Calu3 (cell line): ENCODE data around the gene TGM3. TPM values are rescaled to one million over a fixed set of nuclear protein-coding genes. Genes with fewer than 3 reads are reported as not detected.

ENCODE experiments used
- BruUV-seq: library from RNA; stranded (reverse); fragments of 400-500 nt; replicated peaks from 2 replicates; lab custom pipeline; 2021; lab: Mats Ljungman, UMichigan
- CTCF ChIA-PET: fragments of 300-600 bp; sonication (Branson Sonifier 250); formaldehyde crosslinking; loops from one replicate; lab custom pipeline; 2022; ENCODE audit warnings: antibody characterized with exemption; lab: Charles Lee
- DNase-seq: peaks from one replicate; pipeline ENCODE4 v3.0.0; 2022
- H3K27ac Mint-ChIP-seq: one replicate; pipeline ENCODE4 v1.8.0; 2022; ENCODE audit warnings: mixed read lengths; ENCODE audit not compliant: unreplicated experiment
- H3K27me3 Mint-ChIP-seq: one replicate; pipeline ENCODE4 v1.8.0; 2022; ENCODE audit warnings: mixed read lengths; ENCODE audit not compliant: unreplicated experiment
- H3K36me3 Mint-ChIP-seq: one replicate; pipeline ENCODE4 v1.8.0; 2022; ENCODE audit warnings: mild to moderate bottlenecking, moderate library complexity, mixed read lengths; ENCODE audit not compliant: insufficient read depth, unreplicated experiment
- H3K4me1 Mint-ChIP-seq: one replicate; pipeline ENCODE4 v1.8.0; 2022; ENCODE audit warnings: mild to moderate bottlenecking, low read depth, mixed read lengths; ENCODE audit not compliant: unreplicated experiment
- H3K4me3 Mint-ChIP-seq: one replicate; pipeline ENCODE4 v1.8.0; 2022; ENCODE audit warnings: mild to moderate bottlenecking, low read depth, moderate library complexity, mixed read lengths; ENCODE audit not compliant: unreplicated experiment
- H3K9me3 Mint-ChIP-seq: one replicate; pipeline ENCODE4 v1.8.0; 2022; ENCODE audit warnings: low read depth, mixed read lengths; ENCODE audit not compliant: unreplicated experiment
- intact Hi-C: fragments of 100-400 bp; cut with micrococcal nuclease; formaldehyde crosslinking; loops from one replicate; pipeline ENCODE4 v1.10.0; 2022; ENCODE audit not compliant: unreplicated experiment
- total RNA-seq: library from RNA; stranded (reverse); gene quantifications from 2 replicates; pipeline ENCODE4 v1.2.3, GENCODE V29; 2022
- TF ChIP-seq, protein P1 (sequence below): fragments of 200-600 bp; IDR thresholded peaks from one replicate; pipeline ENCODE4 v1.8.0; 2022; ENCODE audit warnings: antibody characterized with exemption; ENCODE audit not compliant: unreplicated experiment

TGM3 gene
- total RNA-seq, 1 experiment from 2014 or later: not detected

DNA sequence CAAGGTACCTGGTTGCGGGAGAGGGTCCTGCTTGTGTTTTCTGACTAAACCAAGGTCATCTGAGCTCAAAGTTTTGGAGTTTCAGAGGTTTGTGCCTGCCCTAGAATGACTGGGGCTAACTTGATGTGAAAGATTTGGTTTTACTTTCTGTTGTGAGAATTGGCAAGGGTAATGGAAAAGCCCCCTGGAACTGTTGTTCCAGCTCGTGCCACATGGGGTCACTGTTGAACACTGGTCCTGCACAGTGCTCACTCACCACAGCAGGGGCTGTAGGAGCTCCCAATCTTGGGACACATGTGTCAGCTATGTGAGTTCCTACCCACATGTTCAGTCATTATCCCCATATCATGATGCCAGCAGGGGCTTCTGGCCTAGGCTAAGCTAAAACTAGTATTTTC, 91.4 kb downstream of the TGM3 start:
- intact Hi-C loops: no loop called here
- H3K27me3 Mint-ChIP-seq: peaks cover 61% of the 10 kb centered on the region
- H3K9me3 Mint-ChIP-seq: peaks cover 2% of the 10 kb centered on the region
- no peak overlapping the region for H3K4me3 Mint-ChIP-seq
- DNase-seq: peak; percentile 48
- no peaks in the 10 kb centered on the region for H3K4me1 Mint-ChIP-seq
- TF ChIP-seq, protein P1, sequence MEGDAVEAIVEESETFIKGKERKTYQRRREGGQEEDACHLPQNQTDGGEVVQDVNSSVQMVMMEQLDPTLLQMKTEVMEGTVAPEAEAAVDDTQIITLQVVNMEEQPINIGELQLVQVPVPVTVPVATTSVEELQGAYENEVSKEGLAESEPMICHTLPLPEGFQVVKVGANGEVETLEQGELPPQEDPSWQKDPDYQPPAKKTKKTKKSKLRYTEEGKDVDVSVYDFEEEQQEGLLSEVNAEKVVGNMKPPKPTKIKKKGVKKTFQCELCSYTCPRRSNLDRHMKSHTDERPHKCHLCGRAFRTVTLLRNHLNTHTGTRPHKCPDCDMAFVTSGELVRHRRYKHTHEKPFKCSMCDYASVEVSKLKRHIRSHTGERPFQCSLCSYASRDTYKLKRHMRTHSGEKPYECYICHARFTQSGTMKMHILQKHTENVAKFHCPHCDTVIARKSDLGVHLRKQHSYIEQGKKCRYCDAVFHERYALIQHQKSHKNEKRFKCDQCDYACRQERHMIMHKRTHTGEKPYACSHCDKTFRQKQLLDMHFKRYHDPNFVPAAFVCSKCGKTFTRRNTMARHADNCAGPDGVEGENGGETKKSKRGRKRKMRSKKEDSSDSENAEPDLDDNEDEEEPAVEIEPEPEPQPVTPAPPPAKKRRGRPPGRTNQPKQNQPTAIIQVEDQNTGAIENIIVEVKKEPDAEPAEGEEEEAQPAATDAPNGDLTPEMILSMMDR: peak; percentile 41
- no peaks in the 10 kb centered on the region for H3K36me3 Mint-ChIP-seq
- BruUV-seq: no TSS peak
- CTCF ChIA-PET: interaction anchor here (0.7 to 1.8 kb wide), 3 partner anchors 69 to 287 kb away, joined by 3 to 8 read pairs (median 4); no protein-coding TSS in a partner anchor
- H3K27ac Mint-ChIP-seq: no peak overlapping the region

DNA sequence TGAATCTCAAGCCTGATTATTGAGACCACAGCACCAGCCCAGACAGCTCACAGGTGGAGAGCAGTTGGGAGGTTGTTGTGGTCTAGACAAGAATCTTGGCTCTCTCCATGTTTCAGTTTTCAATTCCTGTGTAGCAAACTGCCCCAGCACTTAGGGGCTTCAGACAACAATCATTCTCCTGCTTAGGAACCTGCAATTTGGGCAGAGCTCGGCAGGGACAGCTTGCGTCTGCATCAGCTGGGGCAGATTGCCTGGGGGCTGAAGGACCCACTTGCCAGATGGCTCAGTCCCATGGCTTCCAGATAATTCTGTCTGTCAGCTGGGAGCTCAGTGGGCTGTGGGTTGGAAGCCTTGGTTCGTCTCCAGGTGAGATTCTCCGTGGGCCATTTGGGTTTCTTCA, 91.8 kb downstream of the TGM3 start:
- peaks cover 63% of the 10 kb centered on the region for H3K27me3 Mint-ChIP-seq
- TF ChIP-seq, protein P1: no peak
- no peak overlapping the region for H3K27ac Mint-ChIP-seq
- CTCF ChIA-PET: interaction anchor here (0.7 to 1.8 kb wide), 3 partner anchors 68 to 286 kb away, joined by 3 to 8 read pairs (median 4); no protein-coding TSS in a partner anchor
- H3K4me3 Mint-ChIP-seq: no peak overlapping the region
- no TSS peak for BruUV-seq
- no peaks in the 10 kb centered on the region for H3K4me1 Mint-ChIP-seq
- intact Hi-C loops: no loop called here
- H3K9me3 Mint-ChIP-seq: peaks cover 2% of the 10 kb centered on the region
- DNase-seq: no peak
- H3K36me3 Mint-ChIP-seq: no peaks in the 10 kb centered on the region

Other genes starting within 250 kb of the TGM3 start
- 16.5 and 20.1 TPM in 2 replicates for gene STK35, start 194.2 kb upstream of the TGM3 start, total RNA-seq
- not detected in 2 replicates for gene TGM6, start 84.9 kb downstream of the TGM3 start, total RNA-seq
- gene SNRPB, start 174.8 kb downstream of the TGM3 start, total RNA-seq: 208 and 215 TPM in 2 replicates
- gene ZNF343, start 212.9 kb downstream of the TGM3 start, total RNA-seq: 6.5 and 6.8 TPM in 2 replicates
- not detected in 2 replicates for gene TMC2, start 240.6 kb downstream of the TGM3 start, total RNA-seq